Stimulated activated CD8-positive, alpha-beta memory T cell treated with anti-CD3 and anti-CD28 coated beads, Interleukin-4, amount 100 ng/mL, for 24 hours (primary cell): ENCODE data around the gene APOBEC3H.

Experiments
- DNase-seq: peaks from one replicate; pipeline ENCODE4 v3.0.0-alpha.2; 2020; ENCODE audit warnings: low read depth

The APOBEC3H gene

DNA sequence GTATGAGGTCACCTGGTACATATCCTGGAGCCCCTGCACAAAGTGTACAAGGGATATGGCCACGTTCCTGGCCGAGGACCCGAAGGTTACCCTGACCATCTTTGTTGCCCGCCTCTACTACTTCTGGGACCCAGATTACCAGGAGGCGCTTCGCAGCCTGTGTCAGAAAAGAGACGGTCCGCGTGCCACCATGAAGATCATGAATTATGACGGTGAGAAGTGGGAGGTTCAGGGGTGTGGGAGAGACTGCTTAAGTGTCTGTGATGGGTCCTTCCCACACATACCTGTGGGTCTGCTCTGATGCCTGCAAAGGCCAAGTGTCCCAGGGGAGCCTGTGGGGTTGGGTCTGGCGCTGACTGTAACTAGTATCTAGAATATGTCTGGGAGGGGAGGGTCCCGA lies 16.0 kb upstream of the APOBEC3H start:
- DNase-seq = no peak

DNA sequence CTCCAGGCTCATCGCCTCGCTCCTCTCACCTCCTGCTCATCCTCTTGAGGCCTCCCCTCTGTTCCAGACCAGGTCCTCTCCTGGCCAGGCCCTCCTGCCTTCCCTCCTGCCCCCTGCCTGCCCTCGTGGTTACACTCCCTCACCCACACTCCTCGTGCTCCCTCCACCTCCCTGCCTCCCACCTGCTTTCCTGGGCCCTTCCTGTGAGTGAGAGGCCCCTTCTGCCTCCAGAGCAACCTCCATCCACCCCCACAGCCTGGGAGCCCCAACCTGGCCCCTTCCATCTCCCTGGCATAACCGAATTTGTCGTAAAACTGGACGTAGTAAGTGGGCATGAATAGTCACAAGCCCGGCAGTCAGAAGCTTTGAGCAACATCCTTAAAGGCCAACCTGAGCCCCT lies 15.4 kb upstream of the APOBEC3H start:
- DNase-seq = no peak

DNA sequence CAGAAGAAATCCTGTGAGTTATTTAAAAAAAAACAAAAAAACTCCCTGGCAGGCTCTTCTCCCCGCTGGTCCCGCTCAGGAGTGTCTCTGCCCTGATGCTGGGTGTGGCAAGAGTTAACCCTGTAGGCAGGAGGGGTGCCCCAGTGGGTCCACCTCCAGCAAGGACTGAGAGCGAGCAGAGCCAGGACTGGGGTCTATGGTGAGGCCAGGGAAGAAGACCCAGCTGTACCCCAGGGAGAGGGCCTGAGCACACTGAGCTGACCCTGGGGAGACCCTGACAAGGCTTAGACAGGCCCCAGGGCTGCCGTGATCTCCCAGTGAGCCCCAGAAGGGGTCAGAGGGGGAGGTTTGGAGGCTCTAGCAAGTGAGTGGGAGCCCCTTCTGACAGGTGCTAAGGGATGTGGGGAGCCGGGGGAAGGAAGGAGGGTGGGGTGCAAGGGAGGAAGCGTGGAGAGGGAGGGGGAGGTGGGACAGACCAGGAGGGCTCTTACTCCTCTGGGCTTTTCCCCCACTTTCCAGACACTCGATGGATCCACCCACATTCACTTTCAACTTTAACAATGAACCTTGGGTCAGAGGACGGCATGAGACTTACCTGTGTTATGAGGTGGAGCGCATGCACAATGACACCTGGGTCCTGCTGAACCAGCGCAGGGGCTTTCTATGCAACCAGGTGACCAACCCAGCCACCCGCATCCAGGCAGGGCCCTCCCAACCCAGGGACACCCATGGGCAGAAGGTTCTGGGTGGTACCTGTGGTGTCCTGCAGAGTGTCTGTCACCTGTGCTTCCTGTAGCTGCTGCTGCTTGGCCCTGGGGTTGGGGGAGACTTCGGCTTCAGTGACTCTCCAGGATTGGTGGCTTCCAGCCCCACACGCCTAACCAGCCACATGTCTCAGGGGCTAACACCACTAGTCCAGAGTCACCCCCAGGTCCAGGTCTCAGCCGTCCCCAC lies 13.6 kb upstream of the APOBEC3H start:
- DNase-seq = no peak

DNA sequence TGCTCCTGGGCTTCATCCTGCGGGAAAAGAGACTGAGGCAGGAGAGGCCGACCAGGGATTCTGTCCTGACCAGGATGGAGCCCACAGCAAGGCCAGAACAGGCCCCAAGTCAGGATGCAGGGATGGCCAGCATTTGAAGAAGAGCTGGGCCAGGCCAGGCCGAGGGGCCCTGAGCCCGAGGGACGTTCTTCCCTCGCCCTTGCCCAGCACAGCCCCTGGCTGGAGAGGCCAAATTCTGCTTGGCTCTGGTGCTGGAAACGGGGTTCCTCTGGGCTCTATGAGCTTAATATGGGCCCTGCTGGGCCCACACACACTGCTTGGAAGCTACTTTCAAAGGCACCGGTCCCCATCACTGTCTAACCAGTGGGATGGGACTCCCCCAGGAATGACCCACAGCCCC lies 12.4 kb upstream of the APOBEC3H start:
- no peak for DNase-seq

DNA sequence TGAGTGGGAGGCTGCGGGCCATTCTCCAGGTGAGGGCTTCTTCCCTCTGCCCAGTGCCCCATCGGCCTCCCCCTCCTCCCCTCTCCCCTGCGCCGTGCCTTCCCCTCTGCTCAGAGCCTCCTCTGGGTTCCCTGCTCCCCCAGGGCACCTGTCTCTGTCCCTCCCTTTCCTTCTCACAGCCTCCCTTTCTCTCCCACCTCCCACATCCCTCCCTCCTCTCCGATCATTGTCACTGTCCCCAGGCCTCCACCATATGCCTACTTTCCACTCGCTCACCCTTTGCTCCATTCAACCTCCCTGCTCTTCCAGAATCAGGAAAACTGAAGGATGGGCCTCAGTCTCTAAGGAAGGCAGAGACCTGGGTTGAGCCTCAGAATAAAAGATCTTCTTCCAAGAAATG lies 9.9 kb upstream of the APOBEC3H start:
- DNase-seq = no peak

DNA sequence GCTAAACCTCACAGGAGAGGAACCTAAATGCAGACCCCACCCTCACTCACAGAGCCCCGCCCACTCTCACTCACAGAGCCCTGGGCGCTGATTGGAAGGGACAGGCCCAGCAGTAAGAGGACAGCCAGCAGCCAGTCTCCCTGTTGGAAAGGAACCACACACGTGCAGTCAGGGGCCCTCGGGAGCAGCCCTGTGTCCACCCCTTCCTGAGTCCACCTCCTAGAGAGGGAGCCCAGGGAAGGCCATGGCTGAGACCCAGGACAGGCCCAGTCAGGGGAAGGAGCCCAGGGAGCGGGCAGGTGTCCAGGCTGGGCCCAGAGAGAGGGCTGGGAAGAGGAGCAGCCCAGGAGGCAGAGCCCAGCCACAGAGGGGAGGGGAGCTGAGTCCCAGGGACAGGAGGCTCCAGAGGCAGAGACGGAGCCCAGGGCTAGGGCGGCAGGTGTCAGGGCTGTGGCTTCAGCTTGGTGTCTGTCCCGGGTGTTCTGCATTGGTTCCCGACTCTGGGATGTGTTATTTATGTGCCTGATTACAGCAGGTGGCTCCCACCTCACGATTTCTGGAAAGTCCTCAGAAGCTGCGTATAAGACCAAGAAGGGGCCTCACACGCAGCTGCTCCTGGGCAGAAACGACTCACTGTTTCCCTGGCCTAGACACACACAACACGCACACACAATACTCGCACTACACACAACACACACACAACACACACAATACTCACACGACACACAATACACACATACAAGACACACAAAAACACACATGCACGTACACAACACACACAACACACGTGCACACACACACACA lies 9.0 kb upstream of the APOBEC3H start:
- DNase-seq = no peak

DNA sequence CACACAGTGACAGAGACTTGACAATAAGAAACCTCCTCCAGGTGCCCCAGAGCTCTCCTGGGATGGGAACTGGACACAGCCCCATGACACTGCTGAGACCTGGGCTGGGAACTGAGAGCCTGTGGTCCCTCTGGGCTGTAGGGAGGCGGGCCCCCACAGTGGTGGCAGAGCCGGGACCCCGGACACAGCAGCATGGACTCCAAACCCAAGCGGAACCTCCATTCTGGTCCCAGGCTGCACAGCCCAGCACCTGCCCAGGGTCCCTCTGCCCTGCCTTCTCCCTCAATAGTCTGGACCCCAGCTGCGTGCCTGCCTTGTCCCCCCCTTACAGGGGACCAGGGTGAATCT lies 8.4 kb upstream of the APOBEC3H start:
- no peak for DNase-seq

DNA sequence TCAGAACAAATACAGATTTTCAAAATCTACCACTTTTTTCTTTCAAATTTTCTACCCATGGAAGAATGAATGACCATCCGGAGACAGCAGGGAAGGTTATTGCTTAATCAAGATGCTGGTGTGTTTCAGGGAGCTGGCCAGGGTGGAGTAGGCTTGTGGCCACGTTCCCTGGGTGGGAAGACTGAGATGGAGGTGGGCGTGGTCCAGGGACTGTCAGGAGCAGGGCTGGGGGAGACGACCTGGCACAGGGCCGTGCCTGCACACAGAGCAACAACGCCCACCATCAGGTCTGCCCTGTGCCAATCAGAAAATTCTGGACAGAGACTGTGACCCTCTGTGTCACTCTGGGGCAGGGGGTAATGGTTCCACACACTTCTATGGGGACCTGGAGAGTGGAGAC lies 7.1 kb upstream of the APOBEC3H start:
- no peak for DNase-seq

DNA sequence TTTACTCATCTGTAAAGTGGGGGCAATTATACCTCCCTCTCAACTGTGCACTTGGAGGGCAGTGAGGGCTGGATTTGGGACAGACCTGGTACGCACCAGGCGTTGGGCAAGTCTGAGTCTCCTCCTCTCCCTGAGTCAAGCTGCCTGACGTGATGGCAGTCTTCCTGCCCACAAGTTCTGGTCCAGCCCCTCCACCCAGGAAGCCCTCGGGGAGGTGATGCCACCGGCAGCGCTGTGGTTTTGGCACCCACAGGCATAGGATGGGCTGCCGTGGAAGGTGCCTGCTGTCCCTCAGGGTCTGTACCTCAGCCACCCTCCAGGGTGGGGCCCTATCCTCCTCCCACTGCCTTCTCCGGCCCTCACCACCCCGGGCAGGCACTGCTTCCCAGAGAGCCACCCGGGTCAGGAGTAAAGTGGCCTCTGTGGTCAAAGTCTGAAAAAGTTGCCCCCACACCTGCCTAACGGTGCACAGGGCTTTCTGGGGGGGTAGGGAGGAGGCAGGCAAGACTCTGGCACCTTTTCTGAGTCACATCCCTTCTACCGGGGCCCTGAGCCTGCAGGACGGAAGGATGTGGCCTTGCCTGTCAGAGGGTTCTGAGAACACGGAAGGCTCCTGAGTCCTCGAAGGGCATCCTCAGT lies 6.5 kb upstream of the APOBEC3H start:
- DNase-seq = peak; percentile 72

DNA sequence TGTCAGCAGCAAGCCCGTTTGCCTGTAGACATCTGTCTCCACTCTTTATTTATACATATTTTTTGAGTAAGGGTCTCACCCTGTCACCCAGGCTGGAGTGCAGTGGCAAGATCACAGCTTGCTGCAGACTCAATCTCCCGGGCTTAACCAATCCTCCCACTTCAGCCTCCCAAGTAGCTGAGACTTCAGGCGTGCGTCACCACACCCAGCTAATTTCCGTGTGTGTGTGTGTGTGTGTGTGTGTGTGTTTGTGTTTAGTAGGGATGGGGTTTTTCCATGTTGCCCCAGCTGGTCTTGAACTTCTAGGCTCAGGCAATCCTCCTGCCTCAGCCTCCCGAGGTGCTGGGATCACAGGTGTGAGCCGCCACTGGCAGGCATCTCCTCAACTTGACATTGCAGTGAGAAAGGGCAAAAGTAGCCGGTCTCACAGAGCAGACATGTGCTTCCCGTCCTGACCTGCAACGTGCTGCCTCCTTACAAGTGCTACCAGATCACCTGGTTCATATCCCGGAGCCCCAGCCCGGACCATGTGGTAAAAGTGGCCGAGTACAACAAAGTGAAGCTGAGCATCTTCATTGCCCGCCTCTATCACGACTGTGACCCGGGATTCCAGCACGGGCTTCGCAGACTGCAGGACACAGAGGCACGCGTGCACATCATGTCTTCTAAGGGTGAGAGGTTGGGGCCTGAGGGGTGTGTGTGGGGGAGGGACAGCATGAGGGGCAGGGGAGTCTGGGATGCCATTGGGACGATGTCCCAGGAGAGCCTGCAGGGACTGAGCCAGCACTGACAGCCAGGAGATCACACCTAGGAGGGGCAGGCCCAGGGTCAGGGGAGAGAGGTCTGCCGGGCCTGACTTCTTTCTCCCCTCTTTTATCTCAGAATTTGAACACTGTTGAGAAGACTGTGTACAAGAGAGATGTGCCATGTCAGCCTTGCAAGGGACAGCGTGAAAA lies 5.6 kb upstream of the APOBEC3H start:
- DNase-seq = no peak

DNA sequence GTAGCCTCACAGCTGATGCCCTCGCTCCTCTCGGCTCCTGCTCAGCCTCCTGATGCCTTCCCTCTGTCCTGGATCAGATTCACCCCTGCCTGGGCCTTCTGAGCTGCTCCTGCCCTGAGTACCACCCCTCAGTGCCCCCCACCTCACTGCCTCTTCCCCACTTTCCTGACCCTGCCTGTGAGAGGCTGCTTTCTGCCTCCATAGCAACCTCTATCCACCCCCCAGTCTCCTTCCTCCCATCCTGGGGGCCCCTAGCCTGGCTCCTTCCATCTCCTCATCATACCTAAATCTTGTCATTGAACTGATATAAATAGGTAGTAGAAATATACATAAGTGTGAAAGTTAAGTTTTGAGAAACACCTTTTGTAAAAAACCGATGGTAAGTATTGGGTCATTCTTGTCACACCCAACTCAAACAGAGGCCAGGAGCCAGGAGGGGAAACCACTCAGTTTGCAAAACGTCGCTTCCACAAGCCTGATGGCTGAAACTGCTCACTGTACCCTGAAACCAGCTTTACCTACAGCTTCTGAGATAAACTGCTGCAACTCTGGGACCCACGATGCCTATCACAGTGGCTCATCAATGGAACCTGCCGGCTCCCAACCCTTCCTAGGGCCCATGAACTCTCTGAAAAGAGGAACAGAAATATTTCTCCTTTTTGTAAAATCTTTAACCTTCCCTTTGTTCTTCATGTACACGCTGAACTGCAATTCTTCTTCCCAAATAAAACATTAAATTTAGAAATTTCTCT lies 4.8 kb upstream of the APOBEC3H start:
- no peak for DNase-seq

DNA sequence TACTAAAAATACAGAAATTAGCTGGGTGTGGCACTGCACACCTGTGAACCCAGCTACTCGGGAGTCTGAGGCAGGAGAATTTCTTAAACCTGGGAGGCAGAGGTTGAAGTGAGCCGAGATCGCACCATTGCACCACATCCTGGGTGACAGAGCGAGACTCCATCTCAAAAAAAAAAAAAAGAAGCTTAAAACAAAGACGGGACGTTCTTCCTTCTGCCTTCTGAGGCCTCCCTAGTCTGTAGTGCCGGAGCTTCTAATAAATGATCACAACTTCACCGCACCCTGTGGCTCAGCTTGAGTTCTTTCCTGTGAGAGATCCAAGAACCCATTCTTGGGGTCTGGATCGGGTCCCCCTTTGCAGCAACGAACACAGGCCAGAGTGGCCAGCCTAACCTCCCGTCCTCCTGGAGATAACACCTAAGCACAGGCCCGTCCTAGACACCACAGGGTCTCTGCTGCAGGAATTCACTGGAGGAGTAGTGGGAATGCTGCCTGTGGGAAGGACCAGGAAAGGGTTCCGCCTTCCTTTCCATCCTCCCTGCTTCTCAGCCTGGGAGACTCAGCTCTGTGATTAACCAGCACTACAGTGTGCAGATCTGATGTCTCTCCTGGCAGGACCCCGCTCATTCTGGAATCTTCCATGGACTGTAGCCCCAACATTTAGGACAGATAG lies 2.2 kb upstream of the APOBEC3H start:
- DNase-seq = no peak

DNA sequence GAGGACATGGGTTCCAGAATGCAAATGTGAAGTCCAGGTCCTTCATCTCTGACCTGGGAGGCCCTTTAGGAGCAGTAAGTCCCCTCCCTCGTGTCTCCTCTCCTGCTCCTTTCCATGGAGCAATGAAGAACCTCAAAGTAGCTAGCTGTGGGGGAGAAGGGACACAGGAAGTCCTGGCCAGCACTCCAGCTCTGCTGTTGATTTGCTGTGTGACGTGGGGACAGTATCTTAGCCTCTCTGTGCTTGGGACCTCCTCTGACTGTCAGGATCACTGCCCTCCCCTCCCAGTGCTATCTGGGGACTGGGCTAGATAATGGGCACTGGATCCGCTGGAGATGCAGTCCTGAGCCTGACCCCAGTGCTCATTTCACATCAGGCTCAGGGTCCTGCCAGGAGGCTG lies 1.1 kb upstream of the APOBEC3H start:
- no peak for DNase-seq

DNA sequence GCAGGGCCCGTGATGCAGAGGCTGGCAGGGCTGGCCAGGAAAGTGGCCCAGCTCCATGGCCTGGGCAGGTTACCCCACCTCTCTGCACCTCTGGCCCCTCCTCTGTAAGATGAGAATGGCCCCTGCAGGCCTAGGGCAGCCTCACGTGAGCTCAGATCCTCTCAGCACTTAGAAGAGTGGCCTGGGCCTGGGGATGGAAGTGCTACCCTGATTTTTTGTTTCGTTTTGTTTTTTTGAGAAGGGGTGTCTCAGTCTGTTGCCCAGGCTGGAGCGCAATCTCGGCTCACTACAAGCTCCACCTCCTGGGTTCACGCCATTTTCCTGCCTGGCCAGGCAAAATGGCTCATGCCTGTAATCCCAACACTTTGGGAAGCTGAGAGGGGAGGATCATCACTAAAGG lies 982 bp downstream of the APOBEC3H start:
- no peak for DNase-seq

DNA sequence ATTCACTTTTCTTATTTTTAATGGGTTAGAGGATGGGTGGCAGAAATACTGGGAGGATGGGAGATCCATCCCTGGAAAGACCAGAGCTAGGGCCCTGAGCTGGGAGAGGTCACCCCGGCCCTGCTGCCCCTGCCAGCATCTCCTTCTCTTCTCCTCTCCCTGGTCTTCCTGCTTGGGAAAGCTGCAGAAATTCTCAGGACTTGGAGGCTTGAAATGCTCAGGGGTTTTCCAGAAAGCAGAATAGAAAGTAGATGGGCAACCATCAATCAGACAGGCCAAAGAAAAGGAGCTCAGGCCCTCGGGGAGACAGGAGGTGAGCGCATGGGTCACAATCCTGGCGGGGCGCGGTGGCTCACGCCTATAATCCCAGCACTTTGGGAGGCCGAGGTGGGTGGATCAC lies 1.5 kb downstream of the APOBEC3H start:
- DNase-seq = no peak

DNA sequence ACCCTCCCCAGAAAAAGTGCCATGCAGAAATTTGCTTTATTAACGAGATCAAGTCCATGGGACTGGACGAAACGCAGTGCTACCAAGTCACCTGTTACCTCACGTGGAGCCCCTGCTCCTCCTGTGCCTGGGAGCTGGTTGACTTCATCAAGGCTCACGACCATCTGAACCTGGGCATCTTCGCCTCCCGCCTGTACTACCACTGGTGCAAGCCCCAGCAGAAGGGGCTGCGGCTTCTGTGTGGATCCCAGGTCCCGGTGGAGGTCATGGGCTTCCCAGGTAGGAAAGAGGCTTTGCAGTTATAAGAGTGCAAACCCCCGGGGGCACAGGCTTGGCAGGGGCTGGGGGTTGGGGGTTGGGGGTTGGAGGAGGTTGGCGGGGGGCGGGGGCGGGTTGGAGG lies 4.2 kb downstream of the APOBEC3H start:
- DNase-seq = no peak

DNA sequence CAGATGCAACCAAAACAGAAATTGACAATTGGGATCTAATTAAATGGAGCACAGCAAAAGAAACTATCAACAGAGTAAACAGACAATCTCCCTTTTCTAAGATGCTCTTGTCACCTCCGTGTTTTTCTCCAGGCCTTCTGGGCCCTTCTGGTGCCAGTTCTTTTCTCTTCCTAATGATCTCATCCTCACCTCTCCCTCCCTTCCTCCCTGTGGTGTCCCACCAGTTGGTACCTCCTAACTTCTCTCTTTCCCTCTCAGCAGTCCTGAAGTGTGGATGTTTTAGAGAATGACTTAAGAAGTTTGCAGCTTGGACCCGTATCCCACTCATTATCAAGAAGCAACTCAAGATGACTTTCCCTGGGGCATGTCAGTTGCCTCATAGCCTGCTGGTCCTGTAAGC lies 6.4 kb downstream of the APOBEC3H start:
- DNase-seq = no peak

DNA sequence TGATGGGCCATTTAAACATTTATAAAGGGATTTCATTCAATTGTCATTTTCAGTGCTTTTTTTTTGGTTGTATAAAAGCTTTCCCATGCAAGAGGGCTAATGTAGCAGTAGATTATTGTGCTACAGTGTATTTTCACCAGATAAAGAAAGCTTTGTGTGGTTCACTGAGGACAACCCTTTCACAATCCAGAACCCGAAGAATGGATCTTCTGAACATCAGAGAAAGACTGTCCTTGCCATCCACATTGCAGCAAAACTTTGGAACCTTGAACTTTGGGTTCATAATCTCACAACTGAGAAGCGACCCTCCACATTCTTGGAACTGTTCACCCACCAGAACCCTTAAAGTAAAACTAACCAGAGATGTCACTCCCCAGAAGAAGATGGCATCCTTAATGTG lies 9.3 kb downstream of the APOBEC3H start:
- no peak for DNase-seq

DNA sequence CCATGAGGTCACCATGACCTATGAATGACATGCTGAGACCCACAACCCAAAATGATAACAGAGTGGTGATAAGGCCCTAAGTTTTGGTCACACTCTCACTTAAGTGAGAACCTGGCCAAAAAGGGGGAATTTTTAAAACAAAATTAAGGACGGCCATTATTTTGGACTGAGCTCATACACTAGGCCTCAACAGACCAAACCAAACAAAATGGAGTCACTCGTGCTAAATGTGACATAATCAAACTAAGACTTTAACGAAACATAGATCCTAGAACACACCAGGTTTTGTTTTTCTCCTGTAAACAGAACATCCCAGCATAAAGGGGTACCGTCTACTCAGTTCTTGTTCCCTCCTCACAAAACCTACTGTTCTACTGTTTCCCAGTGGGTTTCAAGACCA lies 11.4 kb downstream of the APOBEC3H start:
- DNase-seq = no peak

DNA sequence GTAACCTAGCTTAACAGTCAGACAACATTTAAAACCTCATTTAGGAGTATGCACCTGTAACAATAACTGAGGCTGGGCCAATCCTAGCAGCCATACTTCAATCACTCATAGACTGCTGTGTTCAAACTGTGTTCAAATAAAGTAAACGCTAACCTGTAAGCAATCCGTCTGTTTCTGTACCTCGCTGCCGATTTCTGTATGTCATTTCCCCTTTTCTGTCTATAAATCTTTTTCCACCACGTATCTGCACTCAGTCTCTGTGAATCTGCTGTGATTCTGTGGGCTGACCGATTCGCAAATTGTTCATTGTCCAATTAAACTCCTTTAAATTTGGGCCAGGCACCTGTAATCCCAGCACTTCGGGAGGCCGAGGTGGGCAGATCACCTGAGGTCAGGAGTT lies 12.3 kb downstream of the APOBEC3H start:
- no peak for DNase-seq
